Caco-2 (cell line): Measurements from ENCODE around the gene TSKS. TPM values are rescaled to one million over a fixed set of nuclear protein-coding genes. Genes with fewer than 3 reads are reported as not detected.

Experiments used
- BruUV-seq: library from RNA; stranded (reverse); fragments of 400-500 nt; replicated peaks from 2 replicates; lab custom pipeline; 2021; lab: Mats Ljungman, UMichigan
- CTCF ChIA-PET: fragments of 300-600 bp; sonication (Branson Sonifier 250); formaldehyde crosslinking; loops from one replicate; lab custom pipeline; 2022; ENCODE audit warnings: antibody characterized with exemption; lab: Charles Lee
- POLR2A ChIA-PET: fragments of 300-600 bp; sonication (Branson Sonifier 250); formaldehyde crosslinking; loops from one replicate; lab custom pipeline; 2022; ENCODE audit warnings: antibody characterized with exemption; lab: Charles Lee
- DNase-seq, 2 experiments: peaks; one replicate each; pipeline versions ENCODE4 v3.0.0 to v3.0.0-alpha.2; 2020 to 2022
- H3K27me3 ChIP-seq: replicated peaks from 2 replicates; pipeline ENCODE4 v1.6.0; 2011; ENCODE audit warnings: low read length; ENCODE audit not compliant: control insufficient read depth, insufficient read depth
- H3K36me3 ChIP-seq: 2 replicates; pipeline ENCODE4 v1.5.1; 2011; ENCODE audit warnings: low read length; ENCODE audit not compliant: control insufficient read depth, insufficient read depth
- H3K4me1 ChIP-seq: fragments of 250-450 bp; sonication (Bioruptor Pico); 2 replicates; pipeline ENCODE4 v1.5.1; 2020; ENCODE audit warnings: mild to moderate bottlenecking
- H3K4me3 ChIP-seq: 2 replicates; pipeline ENCODE4 v1.5.1; 2011; ENCODE audit warnings: low read depth, mild to moderate bottlenecking, control low read depth, low read length
- H3K9me3 ChIP-seq: fragments of 250-450 bp; sonication (Bioruptor Pico); 2 replicates; pipeline ENCODE4 v1.5.1; 2020; ENCODE audit warnings: mild to moderate bottlenecking, moderate library complexity
- H3K27ac Mint-ChIP-seq: one replicate; pipeline ENCODE4 v1.8.0; 2022; ENCODE audit warnings: mixed read lengths; ENCODE audit not compliant: unreplicated experiment
- H3K27me3 Mint-ChIP-seq: one replicate; pipeline ENCODE4 v1.8.0; 2022; ENCODE audit warnings: mixed read lengths; ENCODE audit not compliant: insufficient read depth, unreplicated experiment
- H3K36me3 Mint-ChIP-seq: one replicate; pipeline ENCODE4 v1.8.0; 2022; ENCODE audit warnings: mild to moderate bottlenecking, mixed read lengths; ENCODE audit not compliant: insufficient read depth, unreplicated experiment
- H3K4me1 Mint-ChIP-seq: one replicate; pipeline ENCODE4 v1.8.0; 2022; ENCODE audit warnings: low read depth, mixed read lengths; ENCODE audit not compliant: unreplicated experiment
- H3K4me3 Mint-ChIP-seq: one replicate; pipeline ENCODE4 v1.8.0; 2022; ENCODE audit warnings: mild to moderate bottlenecking, moderate library complexity, mixed read lengths; ENCODE audit not compliant: unreplicated experiment
- H3K9me3 Mint-ChIP-seq: one replicate; pipeline ENCODE4 v1.8.0; 2022; ENCODE audit warnings: mixed read lengths; ENCODE audit not compliant: unreplicated experiment
- CTCF ChIP-seq, 2 experiments: fragments of 200-600 bp in 1 of 2; IDR thresholded peaks; 1 replicate in 1 of 2; 2 replicates in 1 of 2; pipeline versions ENCODE4 v1.5.1 to v1.8.0; 2011 to 2022; ENCODE audit warnings: antibody characterized with exemption in 1 of 2, control low read depth in 1 of 2, inconsistent platforms in 1 of 2, low read depth in 1 of 2, low read length in 1 of 2, mild to moderate bottlenecking in 1 of 2, moderate library complexity in 1 of 2; ENCODE audit not compliant: insufficient read depth in 1 of 2, severe bottlenecking in 1 of 2, unreplicated experiment in 1 of 2
- intact Hi-C: fragments of 100-400 bp; cut with micrococcal nuclease; formaldehyde crosslinking; loops from one replicate; pipeline ENCODE4 v1.10.0; 2022; ENCODE audit not compliant: unreplicated experiment
- total RNA-seq: library from RNA; stranded (reverse); gene quantifications from 2 replicates; pipeline ENCODE4 v1.2.3, GENCODE V29; 2022

Gene TSKS
- total RNA-seq, 1 experiment from 2014 or later = not detected

GRCh38 chr19:49761625-49762311, 1.3 kb downstream of the TSKS start:
- no TSS peak for BruUV-seq
- DNase-seq = peak in 1 of 2 experiments; percentile 65
- Mint-ChIP-seq H3K9me3 (no peaks in the 10 kb centered on the region), H3K4me3 (no peak overlapping the region), H3K36me3 (peaks cover 23% of the 10 kb centered on the region), H3K27ac (peak overlapping the region; percentile 51), H3K27me3 (no peaks in the 10 kb centered on the region), H3K4me1 (peaks cover 12% of the 10 kb centered on the region)
- Histone ChIP-seq H3K36me3 (no peaks in the 10 kb centered on the region), H3K27me3 (no peaks in the 10 kb centered on the region), H3K9me3 (no peaks in the 10 kb centered on the region), H3K4me1 (peaks cover 12% of the 10 kb centered on the region), H3K4me3 (no peak overlapping the region)
- ChIA-PET CTCF (no interaction called here), POLR2A (no interaction called here)
- peak in 1 of 2 experiments; percentile 20 for TF ChIP-seq CTCF (IDR thresholded peaks at IDR 0.05; ENCODE audit: insufficient read depth in 1 of 2, low read depth in 1 of 2, low read length in 1 of 2, severe bottlenecking in 1 of 2, unreplicated experiment in 1 of 2)
- intact Hi-C loops = no loop called here

- H3K27me3 Mint-ChIP-seq = no peaks in the 10 kb centered on the region
- no TSS peak for BruUV-seq
Observed at GRCh38 chr19:49761249-49761624, 1.9 kb downstream of the TSKS start.

GRCh38 chr19:49758292-49758691, 4.8 kb downstream of the TSKS start:
- no TSS peak for BruUV-seq
- intact Hi-C loops = no loop called here
- CTCF ChIA-PET = no interaction called here

More at GRCh38 chr19:49761249-49761624, 1.9 kb downstream of the TSKS start:
- DNase-seq = no peak
- H3K27me3 ChIP-seq = no peaks in the 10 kb centered on the region
- peaks cover 18% of the 10 kb centered on the region for H3K36me3 Mint-ChIP-seq
- TF ChIP-seq CTCF (IDR thresholded peaks at IDR 0.05; ENCODE audit: insufficient read depth in 1 of 2, low read depth in 1 of 2, low read length in 1 of 2, severe bottlenecking in 1 of 2, unreplicated experiment in 1 of 2) = no peak
- no peak overlapping the region for H3K4me3 Mint-ChIP-seq
- H3K4me3 ChIP-seq = no peak overlapping the region
- H3K9me3 ChIP-seq = no peaks in the 10 kb centered on the region; the same call in 1 of the 2 replicates
- POLR2A ChIA-PET = no interaction called here
- peaks cover 12% of the 10 kb centered on the region for H3K4me1 ChIP-seq
- peaks cover 12% of the 10 kb centered on the region for H3K4me1 Mint-ChIP-seq
- intact Hi-C loops = no loop called here
- peak overlapping the region; percentile 51 for H3K27ac Mint-ChIP-seq
- no peaks in the 10 kb centered on the region for H3K9me3 Mint-ChIP-seq
- H3K36me3 ChIP-seq = no peaks in the 10 kb centered on the region
- CTCF ChIA-PET = no interaction called here

More at GRCh38 chr19:49758292-49758691, 4.8 kb downstream of the TSKS start:
- no peak for DNase-seq
- POLR2A ChIA-PET = no interaction called here
- Mint-ChIP-seq H3K4me1 (peaks cover 7% of the 10 kb centered on the region), H3K27me3 (no peaks in the 10 kb centered on the region), H3K27ac (no peak overlapping the region), H3K9me3 (peaks cover 12% of the 10 kb centered on the region), H3K4me3 (no peak overlapping the region), H3K36me3 (peaks cover 14% of the 10 kb centered on the region)
- no peaks in the 10 kb centered on the region for H3K4me1 ChIP-seq
- no peak overlapping the region for H3K4me3 ChIP-seq
- H3K36me3 ChIP-seq = no peaks in the 10 kb centered on the region
- H3K9me3 ChIP-seq = peaks cover 9% of the 10 kb centered on the region
- no peak for TF ChIP-seq CTCF (IDR thresholded peaks at IDR 0.05; ENCODE audit: insufficient read depth in 1 of 2, low read depth in 1 of 2, low read length in 1 of 2, severe bottlenecking in 1 of 2, unreplicated experiment in 1 of 2)
- H3K27me3 ChIP-seq = no peaks in the 10 kb centered on the region
